ENCODE data around the gene WDR62. TPM values are rescaled to one million over a fixed set of nuclear protein-coding genes. Genes with fewer than 3 reads are reported as not detected.

Gene WDR62
- total and polyA plus RNA-seq, 2 donors = 2.4 to 4.6 TPM

GRCh38 chr19:36101550-36102327 is 47.0 kb downstream of the WDR62 start:
- 98% methylated on average over 27 of the region's 27 CpGs for WGBS

GRCh38 chr19:36103040-36103626 is 48.4 kb downstream of the WDR62 start:
- DNase-seq (ENCODE audit: low read depth in 6 of 9, low spot score in 9 of 9) = no peak
- Histone ChIP-seq H3K27me3 (ENCODE audit: control insufficient read depth in 2 of 2, insufficient read depth in 1 of 2, low read length in 1 of 2) (no peaks in the 10 kb centered on the region), H3K4me3 (ENCODE audit: low read length in 2 of 2) (no peak overlapping the region), H3K4me1 (ENCODE audit: control insufficient read depth in 2 of 2, insufficient read depth in 2 of 2, low read length in 2 of 2) (no peaks in the 10 kb centered on the region), H3K9me3 (ENCODE audit: control insufficient read depth in 2 of 2, insufficient read depth in 1 of 2, low read length in 1 of 2) (no peaks in the 10 kb centered on the region), H3K36me3 (ENCODE audit: control insufficient read depth in 2 of 2, insufficient read depth in 2 of 2, low read length in 1 of 2) (peaks cover 51 to 68% of the 10 kb centered on the region in 2 donors), H3K27ac (ENCODE audit: low read depth in 1 of 2, low read length in 1 of 2) (no peak overlapping the region)
- 95% methylated on average over 24 of the region's 24 CpGs for WGBS

More at GRCh38 chr19:36101550-36102327, 47.0 kb downstream of the WDR62 start:
- Histone ChIP-seq H3K36me3 (ENCODE audit: control insufficient read depth in 2 of 2, insufficient read depth in 2 of 2, low read length in 1 of 2) (peaks cover 55 to 79% of the 10 kb centered on the region in 2 donors), H3K27me3 (ENCODE audit: control insufficient read depth in 2 of 2, insufficient read depth in 1 of 2, low read length in 1 of 2) (no peaks in the 10 kb centered on the region), H3K4me3 (ENCODE audit: low read length in 2 of 2) (no peak overlapping the region), H3K9me3 (ENCODE audit: control insufficient read depth in 2 of 2, insufficient read depth in 1 of 2, low read length in 1 of 2) (no peaks in the 10 kb centered on the region), H3K4me1 (ENCODE audit: control insufficient read depth in 2 of 2, insufficient read depth in 2 of 2, low read length in 2 of 2) (no peaks in the 10 kb centered on the region), H3K27ac (ENCODE audit: low read depth in 1 of 2, low read length in 1 of 2) (no peak overlapping the region)
- no peak for DNase-seq (ENCODE audit: low read depth in 6 of 9, low spot score in 9 of 9)

GRCh38 chr19:36103842-36104552 is 49.3 kb downstream of the WDR62 start:
- Histone ChIP-seq H3K4me3 (ENCODE audit: low read length in 2 of 2) (no peak overlapping the region), H3K36me3 (ENCODE audit: control insufficient read depth in 2 of 2, insufficient read depth in 2 of 2, low read length in 1 of 2) (peaks cover 48 to 67% of the 10 kb centered on the region in 2 donors), H3K27ac (ENCODE audit: low read depth in 1 of 2, low read length in 1 of 2) (no peak overlapping the region), H3K9me3 (ENCODE audit: control insufficient read depth in 2 of 2, insufficient read depth in 1 of 2, low read length in 1 of 2) (no peaks in the 10 kb centered on the region), H3K4me1 (ENCODE audit: control insufficient read depth in 2 of 2, insufficient read depth in 2 of 2, low read length in 2 of 2) (no peaks in the 10 kb centered on the region), H3K27me3 (ENCODE audit: control insufficient read depth in 2 of 2, insufficient read depth in 1 of 2, low read length in 1 of 2) (no peaks in the 10 kb centered on the region)
- WGBS = 97% methylated on average over 12 of the region's 12 CpGs
- DNase-seq (ENCODE audit: low read depth in 6 of 9, low spot score in 9 of 9) = no peak

GRCh38 chr19:36106441-36106840 is 51.7 kb downstream of the WDR62 start:
- DNase-seq (ENCODE audit: low read depth in 6 of 9, low spot score in 9 of 9) = no peak
- Histone ChIP-seq H3K36me3 (ENCODE audit: control insufficient read depth in 2 of 2, insufficient read depth in 2 of 2, low read length in 1 of 2) (peaks cover 38 to 53% of the 10 kb centered on the region in 2 donors), H3K27ac (ENCODE audit: low read depth in 1 of 2, low read length in 1 of 2) (no peak overlapping the region), H3K27me3 (ENCODE audit: control insufficient read depth in 2 of 2, insufficient read depth in 1 of 2, low read length in 1 of 2) (no peaks in the 10 kb centered on the region), H3K4me3 (ENCODE audit: low read length in 2 of 2) (no peak overlapping the region), H3K9me3 (ENCODE audit: control insufficient read depth in 2 of 2, insufficient read depth in 1 of 2, low read length in 1 of 2) (no peaks in the 10 kb centered on the region), H3K4me1 (ENCODE audit: control insufficient read depth in 2 of 2, insufficient read depth in 2 of 2, low read length in 2 of 2) (no peaks in the 10 kb centered on the region)
- WGBS = 97% methylated on average over 6 of the region's 6 CpGs

- Histone ChIP-seq H3K4me3 (ENCODE audit: low read length in 2 of 2) (no peak overlapping the region), H3K36me3 (ENCODE audit: control insufficient read depth in 2 of 2, insufficient read depth in 2 of 2, low read length in 1 of 2) (peaks cover 34 to 47% of the 10 kb centered on the region in 2 donors), H3K4me1 (ENCODE audit: control insufficient read depth in 2 of 2, insufficient read depth in 2 of 2, low read length in 2 of 2) (no peaks in the 10 kb centered on the region), H3K27me3 (ENCODE audit: control insufficient read depth in 2 of 2, insufficient read depth in 1 of 2, low read length in 1 of 2) (no peaks in the 10 kb centered on the region), H3K27ac (ENCODE audit: low read depth in 1 of 2, low read length in 1 of 2) (no peak overlapping the region), H3K9me3 (ENCODE audit: control insufficient read depth in 2 of 2, insufficient read depth in 1 of 2, low read length in 1 of 2) (no peaks in the 10 kb centered on the region)
- no peak for DNase-seq (ENCODE audit: low read depth in 6 of 9, low spot score in 9 of 9)
- 96% methylated on average over 5 of the region's 5 CpGs for WGBS
Measured at GRCh38 chr19:36106991-36107390, 52.3 kb downstream of the WDR62 start.

- 98% methylated on average over 3 of the region's 3 CpGs for WGBS
Measured at GRCh38 chr19:36108684-36109083, 54.0 kb downstream of the WDR62 start.

GRCh38 chr19:36110487-36111199 is 55.9 kb downstream of the WDR62 start, which contains the start of gene OVOL3:
Gene OVOL3 (plus strand): TSS chr19:36111143. CDS start chr19:36111203, 60 bp downstream.
- Histone ChIP-seq H3K9me3 (ENCODE audit: control insufficient read depth in 2 of 2, insufficient read depth in 1 of 2, low read length in 1 of 2) (no peaks in the 10 kb centered on the region), H3K27me3 (ENCODE audit: control insufficient read depth in 2 of 2, insufficient read depth in 1 of 2, low read length in 1 of 2) (no peaks in the 10 kb centered on the region), H3K4me3 (ENCODE audit: low read length in 2 of 2) (no peak within 1 kb of the TSS), H3K36me3 (ENCODE audit: control insufficient read depth in 2 of 2, insufficient read depth in 2 of 2, low read length in 1 of 2) (peaks cover 11 to 27% of the 10 kb centered on the region in 2 donors), H3K27ac (ENCODE audit: low read depth in 1 of 2, low read length in 1 of 2) (no peak within 1 kb of the TSS), H3K4me1 (ENCODE audit: control insufficient read depth in 2 of 2, insufficient read depth in 2 of 2, low read length in 2 of 2) (peaks cover 6 to 13% of the 10 kb centered on the region in 2 donors)
- DNase-seq (ENCODE audit: low read depth in 6 of 9, low spot score in 9 of 9) = no peak
- 100% methylated on average over 1 of the region's 1 CpG for WGBS

More at GRCh38 chr19:36108684-36109083, 54.0 kb downstream of the WDR62 start:
- DNase-seq (ENCODE audit: low read depth in 6 of 9, low spot score in 9 of 9) = no peak
- H3K36me3 ChIP-seq (ENCODE audit: control insufficient read depth in 2 of 2, insufficient read depth in 2 of 2, low read length in 1 of 2) = peaks cover 27 to 44% of the 10 kb centered on the region in 2 donors
- no peaks in the 10 kb centered on the region for H3K9me3 ChIP-seq (ENCODE audit: control insufficient read depth in 2 of 2, insufficient read depth in 1 of 2, low read length in 1 of 2)
- no peak overlapping the region for H3K27ac ChIP-seq (ENCODE audit: low read depth in 1 of 2, low read length in 1 of 2)
- H3K4me1 ChIP-seq (ENCODE audit: control insufficient read depth in 2 of 2, insufficient read depth in 2 of 2, low read length in 2 of 2) = peaks cover 3 to 5% of the 10 kb centered on the region in 2 donors
- H3K27me3 ChIP-seq (ENCODE audit: control insufficient read depth in 2 of 2, insufficient read depth in 1 of 2, low read length in 1 of 2) = no peaks in the 10 kb centered on the region
- no peak overlapping the region for H3K4me3 ChIP-seq (ENCODE audit: low read length in 2 of 2)

GRCh38 chr19:36111200-36111539 is 56.5 kb downstream of the WDR62 start:
- WGBS = 95% methylated on average over 13 of the region's 13 CpGs
- Histone ChIP-seq H3K4me3 (ENCODE audit: low read length in 2 of 2) (no peak overlapping the region), H3K27ac (ENCODE audit: low read depth in 1 of 2, low read length in 1 of 2) (no peak overlapping the region), H3K36me3 (ENCODE audit: control insufficient read depth in 2 of 2, insufficient read depth in 2 of 2, low read length in 1 of 2) (peaks cover 11 to 24% of the 10 kb centered on the region in 2 donors), H3K27me3 (ENCODE audit: control insufficient read depth in 2 of 2, insufficient read depth in 1 of 2, low read length in 1 of 2) (no peaks in the 10 kb centered on the region), H3K9me3 (ENCODE audit: control insufficient read depth in 2 of 2, insufficient read depth in 1 of 2, low read length in 1 of 2) (no peaks in the 10 kb centered on the region), H3K4me1 (ENCODE audit: control insufficient read depth in 2 of 2, insufficient read depth in 2 of 2, low read length in 2 of 2) (peaks cover 10 to 18% of the 10 kb centered on the region in 2 donors)
- DNase-seq (ENCODE audit: low read depth in 6 of 9, low spot score in 9 of 9) = no peak

Measured in thymus (tissue), 11 donors.